Measurements from ENCODE around the gene EML3.

EML3 gene

DNA sequence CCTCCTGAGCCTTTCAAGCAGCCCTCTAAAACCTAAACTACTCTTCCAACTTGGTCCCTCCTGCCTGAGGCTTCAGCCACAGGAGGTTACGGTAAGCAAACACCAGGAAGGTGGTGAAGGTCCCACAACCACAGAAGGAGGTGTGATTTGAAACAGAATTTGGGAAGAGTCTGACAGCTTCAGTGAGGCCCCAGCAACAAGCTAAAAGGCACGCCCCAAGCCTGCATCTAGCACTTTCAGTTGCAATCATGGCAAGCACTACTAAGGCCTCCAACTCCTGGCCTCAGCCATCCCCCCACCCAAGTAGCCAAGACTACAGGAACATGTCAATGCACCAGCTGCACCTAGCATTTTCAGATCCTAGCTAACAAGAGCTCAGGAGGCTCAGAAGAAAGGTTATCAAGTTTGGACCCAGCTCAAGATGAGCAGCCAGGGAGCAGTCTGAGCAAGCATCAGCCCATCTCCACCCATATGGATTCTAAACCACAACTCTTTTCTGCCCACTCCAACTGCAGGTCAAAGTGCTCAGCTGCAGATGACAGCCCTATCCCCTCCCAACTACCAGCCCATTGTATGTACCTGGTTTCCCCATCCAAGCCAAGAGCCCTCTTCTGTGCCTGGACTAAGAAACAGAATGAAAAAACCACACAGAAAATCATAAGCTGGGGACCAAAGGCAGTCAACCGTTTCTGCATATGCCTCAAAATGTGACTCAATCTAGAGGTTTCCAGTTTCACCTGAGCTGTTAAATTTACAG lies 55.5 kb downstream of the EML3 start:
- H3K4me3 ChIP-seq (replicated peaks; ENCODE audit: low read depth, low read length): no peak overlapping the region
- no peak for DNase-seq (ENCODE audit: low read depth)
- TF ChIP-seq, protein P1, sequence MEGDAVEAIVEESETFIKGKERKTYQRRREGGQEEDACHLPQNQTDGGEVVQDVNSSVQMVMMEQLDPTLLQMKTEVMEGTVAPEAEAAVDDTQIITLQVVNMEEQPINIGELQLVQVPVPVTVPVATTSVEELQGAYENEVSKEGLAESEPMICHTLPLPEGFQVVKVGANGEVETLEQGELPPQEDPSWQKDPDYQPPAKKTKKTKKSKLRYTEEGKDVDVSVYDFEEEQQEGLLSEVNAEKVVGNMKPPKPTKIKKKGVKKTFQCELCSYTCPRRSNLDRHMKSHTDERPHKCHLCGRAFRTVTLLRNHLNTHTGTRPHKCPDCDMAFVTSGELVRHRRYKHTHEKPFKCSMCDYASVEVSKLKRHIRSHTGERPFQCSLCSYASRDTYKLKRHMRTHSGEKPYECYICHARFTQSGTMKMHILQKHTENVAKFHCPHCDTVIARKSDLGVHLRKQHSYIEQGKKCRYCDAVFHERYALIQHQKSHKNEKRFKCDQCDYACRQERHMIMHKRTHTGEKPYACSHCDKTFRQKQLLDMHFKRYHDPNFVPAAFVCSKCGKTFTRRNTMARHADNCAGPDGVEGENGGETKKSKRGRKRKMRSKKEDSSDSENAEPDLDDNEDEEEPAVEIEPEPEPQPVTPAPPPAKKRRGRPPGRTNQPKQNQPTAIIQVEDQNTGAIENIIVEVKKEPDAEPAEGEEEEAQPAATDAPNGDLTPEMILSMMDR (IDR thresholded peaks at IDR 0.05; ENCODE audit: low read length, missing control alignments): no peak

DNA sequence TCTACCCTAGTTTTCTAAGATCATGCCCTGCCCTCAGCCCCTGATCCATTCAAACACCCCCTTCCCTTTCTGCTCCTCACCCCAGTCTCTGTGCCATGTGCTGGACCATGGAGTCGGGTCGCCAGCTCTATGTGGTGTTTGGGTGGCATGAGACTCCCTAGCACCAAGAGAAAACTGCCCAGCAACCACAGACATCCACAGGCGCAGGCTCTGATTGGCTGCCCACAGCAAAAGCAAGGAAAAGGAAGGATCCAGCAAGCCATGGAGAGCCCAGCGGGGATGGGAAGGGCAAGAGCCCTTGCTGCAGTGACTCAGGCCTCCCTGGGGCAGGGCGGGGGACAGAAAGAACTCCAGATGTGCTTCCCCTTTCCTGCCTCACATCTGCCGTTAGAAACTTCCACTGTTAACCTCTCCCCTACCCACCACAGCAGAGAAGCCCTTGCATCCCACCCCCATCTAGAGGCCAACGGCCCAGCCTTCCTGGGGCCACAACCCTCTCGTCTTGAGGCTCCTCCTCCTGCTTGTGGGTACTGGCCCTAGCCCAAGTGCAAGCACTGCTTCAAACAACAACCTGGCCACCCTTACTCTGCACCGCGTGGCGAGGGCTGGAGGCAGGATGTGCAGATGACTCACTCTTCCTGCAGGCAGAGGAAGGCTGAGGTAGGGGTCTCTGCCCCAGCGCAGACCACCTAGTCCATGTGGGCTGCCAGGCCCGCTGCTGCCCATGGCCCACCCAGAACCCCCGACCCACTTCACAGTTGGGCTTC lies 56.3 kb downstream of the EML3 start:
- peak overlapping the region; percentile 21 for H3K4me3 ChIP-seq (replicated peaks; ENCODE audit: low read depth, low read length)
- TF ChIP-seq, protein P1 (IDR thresholded peaks at IDR 0.05; ENCODE audit: low read length, missing control alignments): no peak
- peak; percentile 94 for DNase-seq (ENCODE audit: low read depth)

DNA sequence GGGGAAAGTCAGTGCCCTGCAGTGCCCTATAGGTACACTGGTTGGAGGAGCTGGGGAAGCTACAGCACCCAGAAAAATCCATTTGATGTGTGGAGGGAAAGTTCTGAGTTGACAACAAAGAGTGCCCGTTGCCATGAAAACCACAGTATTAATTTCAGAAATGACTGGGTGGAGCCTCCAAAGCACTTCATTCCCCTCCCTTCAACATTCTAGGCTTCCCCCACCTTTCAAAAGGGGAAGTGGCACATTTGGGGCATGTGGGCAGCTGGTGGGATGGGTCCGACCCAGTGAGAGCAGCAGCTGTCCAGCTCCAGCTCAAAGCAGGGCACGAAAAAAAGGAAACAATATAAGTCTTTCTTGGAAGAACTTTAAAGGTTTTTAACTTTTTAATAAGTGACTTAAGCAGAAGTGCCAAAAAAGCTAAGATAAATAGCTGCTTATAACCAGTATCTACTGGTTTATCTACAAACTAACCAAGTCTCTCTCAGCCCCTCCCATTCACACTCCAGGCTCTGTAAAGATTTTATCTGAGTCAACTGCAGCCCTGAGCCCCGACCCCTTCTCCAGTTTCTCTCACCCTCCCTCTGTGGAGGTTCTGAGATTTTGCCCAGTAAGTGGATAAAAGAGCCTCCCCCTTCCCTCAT lies 57.0 kb downstream of the EML3 start:
- no peak for DNase-seq (ENCODE audit: low read depth)
- TF ChIP-seq, protein P1 (IDR thresholded peaks at IDR 0.05; ENCODE audit: low read length, missing control alignments): no peak
- H3K4me3 ChIP-seq (replicated peaks; ENCODE audit: low read depth, low read length): no peak overlapping the region

DNA sequence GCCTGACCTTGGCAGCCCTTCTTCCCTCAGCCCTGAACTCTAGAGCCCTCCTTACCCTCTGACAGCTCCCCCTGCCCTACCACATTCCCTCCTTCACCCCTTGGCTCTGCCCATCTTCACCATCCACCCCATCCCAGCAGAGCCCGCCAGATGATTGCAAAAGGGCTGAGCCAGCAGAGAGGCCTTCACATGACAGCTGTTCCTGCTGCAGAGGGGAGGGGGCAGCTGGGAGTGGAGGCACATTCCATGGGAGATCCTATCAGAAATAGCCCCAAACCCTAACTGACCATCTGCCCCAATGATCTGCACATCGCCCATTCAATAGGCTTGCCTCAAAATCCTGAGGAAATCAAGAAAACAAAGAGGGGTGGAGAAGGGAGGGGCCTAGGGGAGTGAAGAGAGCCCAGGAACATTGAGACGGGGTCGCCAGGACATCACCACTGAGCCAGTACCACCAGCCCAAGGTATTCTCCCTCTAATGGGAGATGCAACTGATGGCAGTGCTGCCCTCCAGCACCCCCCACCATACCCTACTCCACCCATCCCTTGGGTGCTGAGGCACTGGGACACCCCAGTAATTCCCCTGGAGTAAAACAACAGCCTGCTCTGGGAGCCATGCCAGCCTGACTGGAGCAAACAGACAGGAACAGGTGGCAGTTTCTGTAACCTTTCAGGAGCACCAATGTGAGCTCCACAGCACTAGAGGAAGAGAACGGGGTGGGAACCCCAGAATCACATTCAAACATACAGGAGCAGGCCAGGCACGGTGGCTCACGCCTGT lies 58.0 kb downstream of the EML3 start:
- H3K4me3 ChIP-seq (replicated peaks; ENCODE audit: low read depth, low read length): no peak overlapping the region
- TF ChIP-seq, protein P1 (IDR thresholded peaks at IDR 0.05; ENCODE audit: low read length, missing control alignments): no peak
- no peak for DNase-seq (ENCODE audit: low read depth)

DNA sequence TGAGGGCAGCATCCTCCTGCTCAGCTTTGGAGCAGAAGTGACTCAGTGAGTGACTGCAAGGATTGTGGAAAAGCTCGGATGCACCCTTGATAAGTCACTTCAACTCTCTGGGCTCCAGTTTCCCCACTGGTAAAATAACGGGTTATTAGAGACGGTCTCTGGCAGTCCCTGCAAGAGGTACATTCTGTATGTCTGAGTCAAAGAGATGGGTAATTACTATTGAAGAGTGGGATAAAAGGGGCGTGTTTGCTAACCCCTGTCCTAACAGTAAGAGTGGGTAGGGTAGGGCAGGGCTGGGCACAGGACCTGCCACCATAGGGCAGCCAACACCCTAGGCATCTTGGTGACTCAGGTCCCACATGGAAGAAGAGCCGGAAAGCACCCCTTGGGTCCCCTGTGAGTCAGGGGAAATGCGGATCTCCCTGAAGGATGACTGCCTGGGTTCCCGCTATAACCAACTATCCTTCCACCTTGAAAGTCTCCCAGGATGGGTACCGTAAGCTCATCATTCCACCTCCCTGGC lies 58.7 kb downstream of the EML3 start:
- TF ChIP-seq, protein P1 (IDR thresholded peaks at IDR 0.05; ENCODE audit: low read length, missing control alignments): no peak
- peak overlapping the region; percentile 8 for H3K4me3 ChIP-seq (replicated peaks; ENCODE audit: low read depth, low read length)

DNA sequence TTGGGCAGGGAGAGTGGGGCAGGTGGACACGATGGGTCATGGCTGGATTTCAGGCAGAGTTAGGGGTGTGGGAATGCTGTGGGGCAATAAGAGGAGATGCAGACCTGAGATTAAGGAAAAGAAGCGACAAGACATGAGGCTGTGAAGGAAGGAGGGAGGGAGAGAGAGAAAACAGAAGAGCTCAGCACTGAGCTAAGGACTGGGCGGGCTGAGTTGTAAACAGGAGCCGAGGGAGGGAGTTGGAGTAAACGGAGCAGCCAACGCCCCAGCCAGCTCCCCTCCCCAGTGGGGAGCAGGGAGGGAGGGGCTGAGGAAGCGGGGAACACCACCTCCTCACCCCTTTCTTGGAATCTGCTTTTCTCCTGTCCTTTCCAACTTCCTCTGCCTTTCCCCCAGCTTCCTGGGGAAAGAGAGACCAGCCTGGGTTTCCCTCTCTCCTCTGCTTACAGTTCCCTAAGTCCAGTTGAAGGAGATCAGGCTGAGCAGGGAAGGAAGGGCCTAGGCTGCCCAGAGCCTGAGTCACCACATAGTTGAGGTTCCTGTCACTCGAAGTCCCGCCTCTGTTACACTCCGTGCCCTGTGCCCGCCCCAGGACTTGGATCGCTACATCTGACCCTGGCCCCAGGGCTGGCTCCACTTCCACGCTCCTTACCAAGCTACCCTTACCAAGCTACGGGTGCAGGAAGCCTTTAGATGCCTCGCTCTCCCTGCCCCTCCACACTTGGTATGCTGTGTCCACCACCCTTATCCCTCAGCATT lies 59.3 kb downstream of the EML3 start:
- peak; percentile 94 for DNase-seq (ENCODE audit: low read depth)
- TF ChIP-seq, protein P1 (IDR thresholded peaks at IDR 0.05; ENCODE audit: low read length, missing control alignments): no peak
- peak overlapping the region; percentile 38 for H3K4me3 ChIP-seq (replicated peaks; ENCODE audit: low read depth, low read length)

More for the DNA sequence above, 58.7 kb downstream of the EML3 start:
- peak; percentile 66 for DNase-seq (ENCODE audit: low read depth)

Data from fibroblast of pulmonary artery (primary cell).